Right cardiac atrium (tissue), 5 donors: ENCODE data around the gene ARPP21. TPM values are rescaled to one million over a fixed set of nuclear protein-coding genes. Genes with fewer than 3 reads are reported as not detected.
"Not testable (repeated sequence)": the region's sequence is repeated elsewhere in the genome, so short reads cannot be mapped to it uniquely, and the experiment has no call there.

Source experiments
- ATAC-seq, 2 donors: fragments of 200-7000 bp; cut with Tn5 transposase; one replicate each; pipeline versions ENCODE4 v1.8.0 to v1.9.1; 2020; ENCODE audit warnings: moderate library complexity in 2 of 2, mild to moderate bottlenecking in 1 of 2
- DNase-seq, 3 donors: peaks; one replicate each; pipeline ENCODE4 v3.0.0-alpha.2; 2020
- H3K27ac ChIP-seq: one replicate; pipeline ENCODE4 v1.5.1; 2013; ENCODE audit warnings: mild to moderate bottlenecking, low read length, control low read depth, moderate library complexity
- H3K27me3 ChIP-seq: one replicate; pipeline ENCODE4 v1.6.1; 2013; ENCODE audit not compliant: control insufficient read depth, insufficient read depth
- H3K4me1 ChIP-seq: one replicate; pipeline ENCODE4 v1.6.1; 2013; ENCODE audit warnings: low read length; ENCODE audit not compliant: control insufficient read depth, insufficient read depth
- H3K4me3 ChIP-seq: one replicate; pipeline ENCODE4 v1.5.1; 2013; ENCODE audit warnings: low read length, control low read depth
- H3K9me3 ChIP-seq: one replicate; pipeline ENCODE4 v1.6.1; 2013; ENCODE audit warnings: low read length; ENCODE audit not compliant: control insufficient read depth
- WGBS: extraction: QIAGEN DNeasy Blood & Tissue Kit; methylation state at CpG from one replicate; pipeline ENCODE4 v1.1.7; 2013; 5-methylcytosine and 5-hydroxymethylcytosine counted together
- intact Hi-C, 4 donors: fragments of 100-400 bp; cut with DNase I; formaldehyde crosslinking; loops; one replicate each; pipeline versions ENCODE4 v1.11.0 to v1.14.0; 2022 to 2023
- polyA plus RNA-seq: library from polyadenylated mRNA; stranded (reverse); fragments of 200-250 nt; gene quantifications from one replicate; pipeline ENCODE4 v1.2.3, GENCODE V29; 2013
- total RNA-seq, 4 donors: library from RNA; stranded (reverse); fragmentation: NEBNext Ultra II Directional; extraction: Animal tissue kit (Norgen Biotek cat#: 25700); gene quantifications; one replicate each; pipeline ENCODE4 v1.2.1, GENCODE V29; 2021
- donor health status: healthy with polysubstance abuse.
- donor health status: DM: no; HTN: yes; CAD: no.
- donor health status: DM: no; HTN: no; CAD: no.
- donor health status: DM: no; HTN: yes; CAD: no; lungs with severe emphysema.
- donor health status: DM: yes; HTN: yes; CAD: no.

ARPP21 gene
- total and polyA plus RNA-seq, 5 donors, result 0.11 to 0.35 (median 0.28) TPM; not detected in 1

GRCh38 chr3:35782355-35782754 lies 143.0 kb downstream of the ARPP21 start:
- Histone ChIP-seq H3K4me1 (no peaks in the 10 kb centered on the region), H3K4me3 (no peak overlapping the region), H3K27ac (no peak overlapping the region), H3K9me3 (no peaks in the 10 kb centered on the region), H3K27me3 (no peaks in the 10 kb centered on the region)
- no peak for DNase-seq
- no peak for ATAC-seq
- intact Hi-C loops, result no loop called here
- WGBS, result 85% methylated on average over 1 of the region's 1 CpG

- DNase-seq (no peak), ATAC-seq (no peak)
- H3K4me3 ChIP-seq, result no peak overlapping the region
- no peaks in the 10 kb centered on the region for H3K4me1 ChIP-seq
- no peaks in the 10 kb centered on the region for H3K9me3 ChIP-seq
- no peak overlapping the region for H3K27ac ChIP-seq
- no peaks in the 10 kb centered on the region for H3K27me3 ChIP-seq
- intact Hi-C loops, result no loop called here
- WGBS, result 82% methylated on average over 1 of the region's 1 CpG
Measured at GRCh38 chr3:35784169-35784568, 144.8 kb downstream of the ARPP21 start.

GRCh38 chr3:35785234-35785888 lies 146.0 kb downstream of the ARPP21 start:
- WGBS, result 85% methylated on average over 4 of the region's 4 CpGs
- intact Hi-C loops, result no loop called here
- DNase-seq, result no peak
- Histone ChIP-seq H3K4me1 (no peaks in the 10 kb centered on the region), H3K4me3 (no peak overlapping the region), H3K9me3 (no peaks in the 10 kb centered on the region), H3K27me3 (no peaks in the 10 kb centered on the region), H3K27ac (no peak overlapping the region)
- ATAC-seq, result no peak

GRCh38 chr3:35787936-35788335 lies 148.6 kb downstream of the ARPP21 start:
- no peaks in the 10 kb centered on the region for H3K4me1 ChIP-seq
- WGBS, result 39% methylated on average over 1 of the region's 1 CpG
- no peak for DNase-seq
- intact Hi-C loops, result no loop called here
- no peak overlapping the region for H3K27ac ChIP-seq
- ATAC-seq, result no peak
- H3K27me3 ChIP-seq, result no peaks in the 10 kb centered on the region
- H3K4me3 ChIP-seq, result no peak overlapping the region
- no peaks in the 10 kb centered on the region for H3K9me3 ChIP-seq

GRCh38 chr3:35789042-35789831 lies 149.9 kb downstream of the ARPP21 start:
- intact Hi-C loops, result no loop called here
- Histone ChIP-seq H3K4me1 (peaks cover 2% of the 10 kb centered on the region), H3K27ac (no peak overlapping the region), H3K27me3 (no peaks in the 10 kb centered on the region), H3K9me3 (no peaks in the 10 kb centered on the region), H3K4me3 (peak overlapping the region; percentile 28)
- DNase-seq (no peak), ATAC-seq (peak in 1 of 2 donors; percentile 66)
- WGBS, result 47% methylated on average over 4 of the region's 4 CpGs

GRCh38 chr3:35790764-35791163 lies 151.4 kb downstream of the ARPP21 start:
- intact Hi-C loops, result no loop called here
- Histone ChIP-seq H3K4me1 (peaks cover 2% of the 10 kb centered on the region), H3K9me3 (no peaks in the 10 kb centered on the region), H3K27me3 (no peaks in the 10 kb centered on the region), H3K27ac (no peak overlapping the region), H3K4me3 (no peak overlapping the region)
- DNase-seq, result no peak
- 93% methylated on average over 1 of the region's 1 CpG for WGBS
- no peak for ATAC-seq

- Histone ChIP-seq H3K27ac (no peak overlapping the region), H3K4me3 (no peak overlapping the region), H3K9me3 (no peaks in the 10 kb centered on the region), H3K4me1 (peaks cover 2% of the 10 kb centered on the region), H3K27me3 (no peaks in the 10 kb centered on the region)
- peak; percentile 48 to 60 for ATAC-seq
- intact Hi-C loops, result no loop called here
- no peak for DNase-seq
- WGBS, result 100% methylated on average over 1 of the region's 1 CpG
Measured at GRCh38 chr3:35793667-35794066, 154.3 kb downstream of the ARPP21 start.

- intact Hi-C loops, result no loop called here
- Histone ChIP-seq H3K4me1 (no peaks in the 10 kb centered on the region), H3K27ac (no peak overlapping the region), H3K4me3 (no peak overlapping the region), H3K27me3 (no peaks in the 10 kb centered on the region), H3K9me3 (no peaks in the 10 kb centered on the region)
- no peak for DNase-seq
- ATAC-seq, result no peak
- 80% methylated on average over 1 of the region's 1 CpG for WGBS
Measured at GRCh38 chr3:35800960-35801459, 161.7 kb downstream of the ARPP21 start.

GRCh38 chr3:35814531-35814930 lies 175.2 kb downstream of the ARPP21 start:
- Histone ChIP-seq H3K4me3 (no peak overlapping the region), H3K4me1 (no peaks in the 10 kb centered on the region), H3K27ac (no peak overlapping the region), H3K27me3 (no peaks in the 10 kb centered on the region), H3K9me3 (no peaks in the 10 kb centered on the region)
- intact Hi-C loops, result no loop called here
- WGBS, result 32% methylated on average over 4 of the region's 4 CpGs
- ATAC-seq (no peak), DNase-seq (no peak)

- H3K27me3 ChIP-seq, DNase-seq, H3K4me1 ChIP-seq, intact Hi-C loops, H3K27ac ChIP-seq, ATAC-seq, H3K4me3 ChIP-seq, H3K9me3 ChIP-seq: not testable (repeated sequence)
Measured at GRCh38 chr3:35815796-35816195, 176.5 kb downstream of the ARPP21 start.

GRCh38 chr3:35817216-35817615 lies 177.9 kb downstream of the ARPP21 start:
- Histone ChIP-seq H3K9me3 (no peaks in the 10 kb centered on the region), H3K27me3 (no peaks in the 10 kb centered on the region), H3K27ac (no peak overlapping the region), H3K4me1 (no peaks in the 10 kb centered on the region), H3K4me3 (no peak overlapping the region)
- intact Hi-C loops, result no loop called here
- DNase-seq (no peak), ATAC-seq (no peak)
- 56% methylated on average over 4 of the region's 4 CpGs for WGBS
